Fibroblast of villous mesenchyme (primary cell): ENCODE results near the gene ISG20L2. TPM values are rescaled to one million over a fixed set of nuclear protein-coding genes. Genes with fewer than 3 reads are reported as not detected.

Experiments used
- DNase-seq: peaks from one replicate; pipeline ENCODE4 v3.0.0-alpha.2; 2010; ENCODE audit warnings: low read depth
- H3K4me3 ChIP-seq: 2 replicates; pipeline ENCODE4 v1.5.1; 2011; ENCODE audit warnings: low read depth, mild to moderate bottlenecking, low read length
- CTCF ChIP-seq: IDR thresholded peaks from 2 replicates; pipeline ENCODE4 v1.5.1; 2012; ENCODE audit warnings: low read depth, mild to moderate bottlenecking, low read length; ENCODE audit not compliant: insufficient read depth
- total RNA-seq: library from RNA; depleted of rRNA; stranded (reverse); fragments of >200 nt; gene quantifications from 2 replicates; pipeline ENCODE4 v1.2.3, GENCODE V29; 2012

Gene ISG20L2
- total RNA-seq, 1 donor = 22.9 TPM

GRCh38 chr1:156700736-156701531, 27.6 kb downstream of the ISG20L2 start:
- DNase-seq = no peak
- H3K4me3 ChIP-seq = no peak overlapping the region
- no peak for TF ChIP-seq CTCF

- DNase-seq = no peak
- TF ChIP-seq CTCF = no peak
- H3K4me3 ChIP-seq = no peak overlapping the region
Observed at GRCh38 chr1:156698995-156699394, 29.6 kb downstream of the ISG20L2 start.

- TF ChIP-seq CTCF = no peak
Observed at GRCh38 chr1:156697481-156697880, 31.1 kb downstream of the ISG20L2 start.

GRCh38 chr1:156696755-156697154, 31.8 kb downstream of the ISG20L2 start:
- no peak overlapping the region for H3K4me3 ChIP-seq
- no peak for DNase-seq
- no peak for TF ChIP-seq CTCF

More at GRCh38 chr1:156697481-156697880, 31.1 kb downstream of the ISG20L2 start:
- DNase-seq = no peak
- H3K4me3 ChIP-seq = no peak overlapping the region

GRCh38 chr1:156694690-156694962, 33.9 kb downstream of the ISG20L2 start:
- TF ChIP-seq CTCF = no peak
- DNase-seq = no peak
- H3K4me3 ChIP-seq = no peak overlapping the region

GRCh38 chr1:156693848-156694689, 34.5 kb downstream of the ISG20L2 start:
- DNase-seq = no peak
- TF ChIP-seq CTCF = no peak
- H3K4me3 ChIP-seq = no peak overlapping the region
